H9 (cell line): ENCODE data around the gene HS3ST4. TPM values are rescaled to one million over a fixed set of nuclear protein-coding genes. Genes with fewer than 3 reads are reported as not detected.

ENCODE experiments used
- DNase-seq: peaks from one replicate; pipeline ENCODE4 v3.0.0-alpha.2; 2017
- H2AFZ ChIP-seq: one replicate; pipeline ENCODE4 v1.6.1; 2013; ENCODE audit warnings: mild to moderate bottlenecking, low read length, control low read depth, moderate library complexity
- H2AK5ac ChIP-seq: 2 replicates; pipeline ENCODE4 v1.6.1; 2013; ENCODE audit warnings: low read length, control low read depth, mixed read lengths; ENCODE audit not compliant: insufficient read length
- H2BK120ac ChIP-seq: one replicate; pipeline ENCODE4 v1.6.1; 2013; ENCODE audit warnings: low read depth, mild to moderate bottlenecking, low read length, control low read depth, inconsistent platforms; ENCODE audit not compliant: poor library complexity, severe bottlenecking
- H2BK12ac ChIP-seq: 2 replicates; pipeline ENCODE4 v1.6.1; 2013; ENCODE audit warnings: low read length, control low read depth, mixed read lengths, low read depth; ENCODE audit not compliant: insufficient read length
- H2BK15ac ChIP-seq: 2 replicates; pipeline ENCODE4 v1.6.1; 2013; ENCODE audit warnings: low read depth, low read length, control low read depth
- H2BK20ac ChIP-seq: one replicate; pipeline ENCODE4 v1.6.1; 2013; ENCODE audit warnings: low read depth, mild to moderate bottlenecking, low read length, control low read depth, inconsistent platforms; ENCODE audit not compliant: poor library complexity, severe bottlenecking
- H2BK5ac ChIP-seq: 2 replicates; pipeline ENCODE4 v1.6.1; 2013; ENCODE audit warnings: low read length, control low read depth, mixed read lengths; ENCODE audit not compliant: insufficient read length
- H3K14ac ChIP-seq: 2 replicates; pipeline ENCODE4 v1.6.1; 2013; ENCODE audit warnings: low read length, control low read depth; ENCODE audit not compliant: insufficient read depth
- H3K18ac ChIP-seq: 2 replicates; pipeline ENCODE4 v1.6.1; 2013; ENCODE audit warnings: low read depth, mild to moderate bottlenecking, mixed read lengths, low read length, control low read depth; ENCODE audit not compliant: insufficient read length
- H3K23ac ChIP-seq: 2 replicates; pipeline ENCODE4 v1.6.1; 2013; ENCODE audit warnings: low read length, control low read depth, mixed read lengths, low read depth; ENCODE audit not compliant: insufficient read length
- H3K23me2 ChIP-seq: 2 replicates; pipeline ENCODE4 v1.6.1; 2013; ENCODE audit warnings: low read depth, mild to moderate bottlenecking, mixed read lengths, low read length, control low read depth; ENCODE audit not compliant: insufficient read length, poor library complexity, severe bottlenecking
- H3K27ac ChIP-seq: 2 replicates; pipeline ENCODE4 v1.5.1; 2013; ENCODE audit warnings: low read length, control low read depth, mixed read lengths, low read depth; ENCODE audit not compliant: insufficient read length
- H3K27me3 ChIP-seq: 2 replicates; pipeline ENCODE4 v1.6.1; 2013; ENCODE audit warnings: low read length, control low read depth, inconsistent platforms; ENCODE audit not compliant: insufficient read depth
- H3K4ac ChIP-seq: 2 replicates; pipeline ENCODE4 v1.6.1; 2013; ENCODE audit warnings: low read depth, mild to moderate bottlenecking, control low read depth, inconsistent platforms, low read length, moderate library complexity
- H3K4me1 ChIP-seq: 2 replicates; pipeline ENCODE4 v1.6.1; 2013; ENCODE audit warnings: low read length, control low read depth, inconsistent platforms; ENCODE audit not compliant: insufficient read depth
- H3K4me2 ChIP-seq: 2 replicates; pipeline ENCODE4 v1.6.1; 2013; ENCODE audit warnings: low read length, control low read depth, mixed read lengths; ENCODE audit not compliant: insufficient read length, insufficient read depth
- H3K56ac ChIP-seq: 2 replicates; pipeline ENCODE4 v1.6.1; 2013; ENCODE audit warnings: low read depth, mild to moderate bottlenecking, mixed read lengths, low read length, control low read depth; ENCODE audit not compliant: insufficient read length
- H3K79me1 ChIP-seq: 2 replicates; pipeline ENCODE4 v1.6.1; 2013; ENCODE audit warnings: low read depth, mild to moderate bottlenecking, moderate library complexity, low read length, control low read depth, inconsistent platforms; ENCODE audit not compliant: insufficient read depth, poor library complexity, severe bottlenecking
- H3K79me2 ChIP-seq: 2 replicates; pipeline ENCODE4 v1.6.1; 2013; ENCODE audit warnings: low read length, control low read depth, inconsistent platforms; ENCODE audit not compliant: insufficient read depth
- H3K9ac ChIP-seq: 2 replicates; pipeline ENCODE4 v1.6.1; 2013; ENCODE audit warnings: low read length, control low read depth, mixed read lengths; ENCODE audit not compliant: insufficient read length; ENCODE audit errors: extremely low read depth
- H3K9me3 ChIP-seq: one replicate; pipeline ENCODE4 v1.6.1; 2013; ENCODE audit warnings: low read depth, low read length, inconsistent platforms; ENCODE audit not compliant: control insufficient read depth
- H3T11ph ChIP-seq: one replicate; pipeline ENCODE4 v1.6.1; 2013; ENCODE audit warnings: mild to moderate bottlenecking, low read length, control low read depth, inconsistent platforms
- H4K20me1 ChIP-seq: one replicate; pipeline ENCODE4 v1.6.1; 2013; ENCODE audit not compliant: control insufficient read depth, insufficient read length, insufficient read depth
- H4K5ac ChIP-seq: 2 replicates; pipeline ENCODE4 v1.6.1; 2013; ENCODE audit warnings: low read depth, mild to moderate bottlenecking, mixed read lengths, low read length, control low read depth; ENCODE audit not compliant: insufficient read length
- H4K8ac ChIP-seq: replicated peaks from 2 replicates; pipeline ENCODE4 v1.6.1; 2013; ENCODE audit warnings: low read length, control low read depth, mixed read lengths, low read depth; ENCODE audit not compliant: insufficient read length
- H4K91ac ChIP-seq: 2 replicates; pipeline ENCODE4 v1.6.1; 2013; ENCODE audit warnings: low read depth, mild to moderate bottlenecking, moderate library complexity, mixed read lengths, low read length, control low read depth; ENCODE audit not compliant: insufficient read length
- H3K27ac Mint-ChIP-seq, 3 experiments: 2 replicates in 2 of 3; 3 replicates in 1 of 3; pipeline ENCODE4 v1.8.0; 2020 to 2021; ENCODE audit warnings: mixed read lengths in 3 of 3, mild to moderate bottlenecking in 1 of 3, moderate library complexity in 1 of 3
- H3K27me3 Mint-ChIP-seq: 2 replicates; pipeline ENCODE4 v1.8.0; 2021; ENCODE audit warnings: low read depth, mild to moderate bottlenecking, moderate library complexity, mixed read lengths
- H3K36me3 Mint-ChIP-seq, 3 experiments: 2 replicates in 2 of 3; 3 replicates in 1 of 3; pipeline ENCODE4 v1.8.0; 2020 to 2021; ENCODE audit warnings: low read depth in 3 of 3, mixed read lengths in 3 of 3; ENCODE audit not compliant: insufficient read depth in 1 of 3
- H3K4me1 Mint-ChIP-seq, 2 experiments: 2 replicates each; pipeline ENCODE4 v1.8.0; 2020; ENCODE audit warnings: mixed read lengths in 2 of 2
- H3K4me3 Mint-ChIP-seq, 2 experiments: 2 replicates in 1 of 2; 3 replicates in 1 of 2; pipeline ENCODE4 v1.8.0; 2020 to 2021; ENCODE audit warnings: mild to moderate bottlenecking in 2 of 2, mixed read lengths in 2 of 2, moderate library complexity in 1 of 2
- H3K9me3 Mint-ChIP-seq, 2 experiments: 2 replicates in 1 of 2; 3 replicates in 1 of 2; pipeline ENCODE4 v1.8.0; 2020; ENCODE audit warnings: mild to moderate bottlenecking in 2 of 2, mixed read lengths in 2 of 2, moderate library complexity in 1 of 2
- CTCF ChIP-seq: fragments of 200-600 bp; sonication (generic); conservative IDR thresholded peaks from 3 replicates; pipeline ENCODE4 v1.8.0; 2021; ENCODE audit warnings: antibody characterized with exemption, mild to moderate bottlenecking
- WGBS: extraction: QIAGEN DNeasy Blood & Tissue Kit; methylation state at CpG from one replicate; pipeline ENCODE4 v1.1.7; 2013; ENCODE audit warnings: missing lambda C conversion rate, low lambda C conversion rate, mixed read lengths; ENCODE audit not compliant: insufficient read length; ENCODE audit errors: extremely low coverage; 5-methylcytosine and 5-hydroxymethylcytosine counted together
- total RNA-seq: library from RNA; stranded (reverse); gene quantifications from 2 replicates; pipeline ENCODE4 v1.2.1, GENCODE V29; 2021

The HS3ST4 gene
- total RNA-seq, 1 experiment from 2014 or later: 1.7 TPM

GRCh38 chr16:25905810-25906209 is 214.1 kb downstream of the HS3ST4 start:
- H4K91ac ChIP-seq: no peak overlapping the region
- H3K4me1 ChIP-seq: no peaks in the 10 kb centered on the region
- H2AK5ac ChIP-seq: no peak overlapping the region
- no peaks in the 10 kb centered on the region for H3K23me2 ChIP-seq
- no peak overlapping the region for H3K4me3 Mint-ChIP-seq
- no peak overlapping the region for H3K27ac ChIP-seq
- no peak overlapping the region for H4K5ac ChIP-seq
- no peak overlapping the region for H3T11ph ChIP-seq
- H3K27me3 ChIP-seq: no peaks in the 10 kb centered on the region
- no peaks in the 10 kb centered on the region for H3K79me1 ChIP-seq
- no peak overlapping the region for H2AFZ ChIP-seq
- no peak overlapping the region for H2BK5ac ChIP-seq
- H2BK15ac ChIP-seq: no peak overlapping the region
- peaks cover 4% of the 10 kb centered on the region for H3K27me3 Mint-ChIP-seq
- H3K4me2 ChIP-seq: no peak overlapping the region
- no peak overlapping the region for H2BK120ac ChIP-seq
- no peak overlapping the region for H3K14ac ChIP-seq
- no peaks in the 10 kb centered on the region for H3K79me2 ChIP-seq
- no peak overlapping the region for H2BK12ac ChIP-seq
- no peaks in the 10 kb centered on the region for H4K20me1 ChIP-seq
- no peaks in the 10 kb centered on the region for H3K36me3 Mint-ChIP-seq
- no peak overlapping the region for H3K18ac ChIP-seq
- H3K23ac ChIP-seq: no peak overlapping the region
- no peak overlapping the region for H3K9ac ChIP-seq
- no peak for TF ChIP-seq CTCF
- no peak overlapping the region for H3K56ac ChIP-seq
- H2BK20ac ChIP-seq: no peak overlapping the region
- DNase-seq: no peak
- H3K4ac ChIP-seq: no peak overlapping the region
- no peaks in the 10 kb centered on the region for H3K9me3 Mint-ChIP-seq
- no CpG with 5 or more reads among the region's 6 CpGs for WGBS
- H3K4me1 Mint-ChIP-seq: 0 out of 4 replicates have a peak, but pooled peaks cover 0 to 3% of the 10 kb centered on the region in 2 experiments
- H3K27ac Mint-ChIP-seq: no peak overlapping the region; a peak in 1 of 7 replicates
- H3K9me3 ChIP-seq: no peaks in the 10 kb centered on the region
- H4K8ac ChIP-seq: no peak overlapping the region
